Vagina (tissue), 2 donors: ENCODE data around the gene ESYT1.
"Not testable (repeated sequence)": the region's sequence is repeated elsewhere in the genome, so short reads cannot be mapped to it uniquely, and the experiment has no call there.

Source experiments
- POLR2AphosphoS5 ChIP-seq, 2 donors: sonication (generic); formaldehyde crosslinking; IDR thresholded peaks; one replicate each; pipeline ENCODE4 v1.9.0; 2017; ENCODE audit warnings: antibody characterized with exemption in 2 of 2, mild to moderate bottlenecking in 2 of 2, low read depth in 1 of 2; ENCODE audit not compliant: insufficient read depth in 1 of 2
- TF ChIP-seq, protein P1 (sequence below), 3 experiments: fragments of 450-650 bp in 2 of 3; fragments of 200-600 bp in 1 of 3; sonication (generic) in 1 of 3; IDR thresholded peaks; one replicate each; pipeline ENCODE4 v1.5.1; 2017 to 2019; ENCODE audit warnings: antibody characterized with exemption in 3 of 3, mild to moderate bottlenecking in 2 of 3, moderate library complexity in 2 of 3

DNA sequence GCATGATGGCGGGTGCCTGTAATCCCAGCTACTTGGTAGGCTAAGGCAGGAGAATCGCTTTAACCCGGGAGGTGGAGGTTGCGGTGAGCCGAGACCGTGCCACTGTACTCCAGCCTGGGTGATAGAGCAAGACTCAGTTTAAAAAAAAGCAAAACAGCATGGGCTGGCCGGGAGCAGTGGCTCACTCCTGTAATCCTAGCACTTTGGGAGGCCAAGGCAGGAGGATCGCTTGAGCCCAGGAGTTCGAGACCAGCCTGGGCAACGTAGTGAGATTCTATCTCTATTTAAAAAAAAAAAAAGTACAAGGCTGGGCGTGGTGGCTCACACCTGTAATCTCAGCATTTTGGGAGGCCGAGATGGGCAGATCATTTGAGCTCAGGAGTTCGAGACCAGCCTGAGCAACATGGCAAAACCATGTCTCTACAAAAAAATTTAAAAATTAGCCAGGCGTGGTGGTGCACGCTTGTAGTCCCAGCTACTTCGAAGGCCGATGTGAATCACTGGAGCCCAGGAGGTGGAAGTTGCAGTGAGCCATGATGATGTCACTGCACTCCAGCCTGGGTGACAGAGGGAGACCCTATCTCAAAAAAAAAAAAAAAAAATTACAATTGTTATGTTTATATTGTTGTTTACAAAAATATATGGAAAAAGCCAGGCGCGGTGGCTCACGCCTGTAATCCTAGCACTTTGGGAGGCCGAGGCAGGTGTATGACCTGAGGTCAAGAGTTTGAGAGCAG lies 28.6 kb downstream of the ESYT1 start:
- TF ChIP-seq, protein P1, sequence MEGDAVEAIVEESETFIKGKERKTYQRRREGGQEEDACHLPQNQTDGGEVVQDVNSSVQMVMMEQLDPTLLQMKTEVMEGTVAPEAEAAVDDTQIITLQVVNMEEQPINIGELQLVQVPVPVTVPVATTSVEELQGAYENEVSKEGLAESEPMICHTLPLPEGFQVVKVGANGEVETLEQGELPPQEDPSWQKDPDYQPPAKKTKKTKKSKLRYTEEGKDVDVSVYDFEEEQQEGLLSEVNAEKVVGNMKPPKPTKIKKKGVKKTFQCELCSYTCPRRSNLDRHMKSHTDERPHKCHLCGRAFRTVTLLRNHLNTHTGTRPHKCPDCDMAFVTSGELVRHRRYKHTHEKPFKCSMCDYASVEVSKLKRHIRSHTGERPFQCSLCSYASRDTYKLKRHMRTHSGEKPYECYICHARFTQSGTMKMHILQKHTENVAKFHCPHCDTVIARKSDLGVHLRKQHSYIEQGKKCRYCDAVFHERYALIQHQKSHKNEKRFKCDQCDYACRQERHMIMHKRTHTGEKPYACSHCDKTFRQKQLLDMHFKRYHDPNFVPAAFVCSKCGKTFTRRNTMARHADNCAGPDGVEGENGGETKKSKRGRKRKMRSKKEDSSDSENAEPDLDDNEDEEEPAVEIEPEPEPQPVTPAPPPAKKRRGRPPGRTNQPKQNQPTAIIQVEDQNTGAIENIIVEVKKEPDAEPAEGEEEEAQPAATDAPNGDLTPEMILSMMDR (IDR thresholded peaks at IDR 0.05): not testable (repeated sequence)
- not testable (repeated sequence) for TF ChIP-seq POLR2AphosphoS5 (IDR thresholded peaks at IDR 0.05; ENCODE audit: insufficient read depth in 1 of 2, low read depth in 1 of 2)
